HepG2 (cell line): ENCODE measurements around the gene BIRC6. TPM values are rescaled to one million over a fixed set of nuclear protein-coding genes. Genes with fewer than 3 reads are reported as not detected.

Source experiments
- ASH2L ChIP-seq: fragments of 300-600, 200-600 bp; sonication (generic); IDR thresholded peaks from 2 replicates; pipeline ENCODE4 v1.7.0; 2017; ENCODE audit warnings: low read depth, mild to moderate bottlenecking, moderate library complexity, mixed read lengths, low read length; ENCODE audit not compliant: insufficient read length
- DNMT3B ChIP-seq: conservative IDR thresholded peaks from 2 replicates; pipeline ENCODE4 v1.6.1; 2016; ENCODE audit warnings: missing biosample characterization, control low read depth
- KAT2B ChIP-seq: fragments of 150-350 bp; IDR thresholded peaks from 2 replicates; pipeline ENCODE4 v1.6.1; 2014; ENCODE audit warnings: low read depth, low read length, borderline replicate concordance
- MATR3 ChIP-seq: sonication (generic); formaldehyde crosslinking; IDR thresholded peaks from 2 replicates; pipeline ENCODE4 v1.4.0; 2020; ENCODE audit warnings: missing genetic modification reagents
- MXD3 ChIP-seq: IDR thresholded peaks from 2 replicates; pipeline ENCODE4 v1.6.1; 2016; ENCODE audit warnings: mild to moderate bottlenecking, missing biosample characterization, missing genetic modification reagents
- SAP130 ChIP-seq: IDR thresholded peaks from 2 replicates; pipeline ENCODE4 v1.6.1; 2016; ENCODE audit warnings: low read depth
- TAF15 ChIP-seq: fragments of 200-400 bp; formaldehyde crosslinking; IDR thresholded peaks from one replicate; pipeline ENCODE4 v1.6.1; 2018; ENCODE audit warnings: mild to moderate bottlenecking, low read depth, low read length; ENCODE audit not compliant: poor library complexity, severe bottlenecking
- TARDBP ChIP-seq: sonication (generic); formaldehyde crosslinking; IDR thresholded peaks from 2 replicates; pipeline ENCODE4 v1.8.0; 2022; ENCODE audit warnings: mild to moderate bottlenecking, missing genetic modification reagents
- ZFP37 ChIP-seq: sonication (generic); formaldehyde crosslinking; IDR thresholded peaks from 2 replicates; pipeline ENCODE4 v1.4.0; 2020; ENCODE audit warnings: missing genetic modification reagents, borderline replicate concordance
- ZNF280D ChIP-seq: sonication (generic); formaldehyde crosslinking; IDR thresholded peaks from 2 replicates; pipeline ENCODE4 v1.5.1; 2020; ENCODE audit warnings: mild to moderate bottlenecking, missing genetic modification reagents
- ZNF326 ChIP-seq: sonication (generic); formaldehyde crosslinking; IDR thresholded peaks from 2 replicates; pipeline ENCODE4 v1.4.0; 2020; ENCODE audit warnings: missing genetic modification reagents, borderline replicate concordance
- ZNF431 ChIP-seq: sonication (generic); formaldehyde crosslinking; IDR thresholded peaks from 2 replicates; pipeline ENCODE4 v1.9.0; 2022; ENCODE audit warnings: missing genetic modification reagents, low read depth, mild to moderate bottlenecking, borderline replicate concordance
- ZNF572 ChIP-seq: sonication (generic); formaldehyde crosslinking; IDR thresholded peaks from 2 replicates; pipeline ENCODE4 v1.5.1; 2020; ENCODE audit warnings: mild to moderate bottlenecking, missing genetic modification reagents
- ZNF598 ChIP-seq: sonication (generic); formaldehyde crosslinking; IDR thresholded peaks from 2 replicates; pipeline ENCODE4 v1.5.1; 2020; ENCODE audit warnings: mild to moderate bottlenecking, missing genetic modification reagents, borderline replicate concordance
- ZNF782 ChIP-seq: sonication (generic); formaldehyde crosslinking; IDR thresholded peaks from 2 replicates; pipeline ENCODE4 v1.4.0; 2020; ENCODE audit warnings: missing genetic modification reagents, mild to moderate bottlenecking, borderline replicate concordance
- polyA plus RNA-seq, 8 experiments: library from polyadenylated mRNA; depleted of rRNA in 3 of 8; stranded (reverse) in 7 of 8; unstranded in 1 of 8; fragments of >200 nt; fragmentation: Illumina TruSeq in 4 of 8; extraction: Trizol in 4 of 8; gene quantifications; 2 replicates each; pipeline versions ENCODE4 v1.2.1 to v1.2.3, GENCODE V29; 2011 to 2016; ENCODE audit warnings: low read depth in 4 of 8, missing spikeins in 1 of 8, mixed read lengths in 1 of 8; ENCODE audit not compliant: insufficient read depth in 1 of 8
- total RNA-seq, 5 experiments: library from RNA; depleted of rRNA; stranded (reverse); fragments of >200 nt; fragmentation: Illumina TruSeq; extraction: Trizol; gene quantifications; 2 replicates each; pipeline ENCODE4 v1.2.3, GENCODE V29; 2016; ENCODE audit warnings: low read depth in 1 of 5
- TF ChIP-seq, protein P1 (sequence below): sonication (generic); formaldehyde crosslinking; IDR thresholded peaks from 2 replicates; pipeline ENCODE4 v1.4.0; 2020; ENCODE audit warnings: missing genetic modification reagents
- TF ChIP-seq, protein P2 (sequence below): sonication (generic); formaldehyde crosslinking; IDR thresholded peaks from 2 replicates; pipeline ENCODE4 v1.4.0; 2020; ENCODE audit warnings: missing genetic modification reagents, borderline replicate concordance

Gene BIRC6
- total and polyA plus RNA-seq, 2 of the 13 experiments (the other 11 are each of a cell fraction or from before 2014, with no cell fraction given), result 65.6 to 120 TPM

- TF ChIP-seq ASH2L (peak; percentile 87), ZNF326 (CRISPR knock-in tag) (no peak), ZNF572 (CRISPR knock-in tag) (0 out of 2 replicates have a peak, but pooled peaks have one; percentile 12), ZNF598 (CRISPR knock-in tag) (no peak), ZNF280D (no peak), KAT2B (no peak), TAF15 (peak; percentile 38), MATR3 (peak; percentile 80; the same call in 1 of the 2 replicates), TARDBP (CRISPR knock-in tag) (peak; percentile 13), SAP130 (CRISPR knock-in tag) (0 out of 2 replicates have a peak, but pooled peaks have one; percentile 7), MXD3 (CRISPR knock-in tag) (no peak; the same call in 1 of the 2 replicates), ZNF782 (CRISPR knock-in tag) (peak; percentile 40; the same call in 1 of the 2 replicates), DNMT3B (CRISPR knock-in tag) (0 out of 2 replicates have a peak, but pooled peaks have one; percentile 75), ZNF431 (CRISPR knock-in tag) (no peak), ZFP37 (CRISPR knock-in tag) (0 out of 2 replicates have a peak, but pooled peaks have one; percentile 8)
- TF ChIP-seq, protein P1, sequence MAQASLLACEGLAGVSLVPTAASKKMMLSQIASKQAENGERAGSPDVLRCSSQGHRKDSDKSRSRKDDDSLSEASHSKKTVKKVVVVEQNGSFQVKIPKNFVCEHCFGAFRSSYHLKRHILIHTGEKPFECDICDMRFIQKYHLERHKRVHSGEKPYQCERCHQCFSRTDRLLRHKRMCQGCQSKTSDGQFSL (CRISPR knock-in tag), result no peak; the same call in 1 of the 2 replicates
- TF ChIP-seq, protein P2, sequence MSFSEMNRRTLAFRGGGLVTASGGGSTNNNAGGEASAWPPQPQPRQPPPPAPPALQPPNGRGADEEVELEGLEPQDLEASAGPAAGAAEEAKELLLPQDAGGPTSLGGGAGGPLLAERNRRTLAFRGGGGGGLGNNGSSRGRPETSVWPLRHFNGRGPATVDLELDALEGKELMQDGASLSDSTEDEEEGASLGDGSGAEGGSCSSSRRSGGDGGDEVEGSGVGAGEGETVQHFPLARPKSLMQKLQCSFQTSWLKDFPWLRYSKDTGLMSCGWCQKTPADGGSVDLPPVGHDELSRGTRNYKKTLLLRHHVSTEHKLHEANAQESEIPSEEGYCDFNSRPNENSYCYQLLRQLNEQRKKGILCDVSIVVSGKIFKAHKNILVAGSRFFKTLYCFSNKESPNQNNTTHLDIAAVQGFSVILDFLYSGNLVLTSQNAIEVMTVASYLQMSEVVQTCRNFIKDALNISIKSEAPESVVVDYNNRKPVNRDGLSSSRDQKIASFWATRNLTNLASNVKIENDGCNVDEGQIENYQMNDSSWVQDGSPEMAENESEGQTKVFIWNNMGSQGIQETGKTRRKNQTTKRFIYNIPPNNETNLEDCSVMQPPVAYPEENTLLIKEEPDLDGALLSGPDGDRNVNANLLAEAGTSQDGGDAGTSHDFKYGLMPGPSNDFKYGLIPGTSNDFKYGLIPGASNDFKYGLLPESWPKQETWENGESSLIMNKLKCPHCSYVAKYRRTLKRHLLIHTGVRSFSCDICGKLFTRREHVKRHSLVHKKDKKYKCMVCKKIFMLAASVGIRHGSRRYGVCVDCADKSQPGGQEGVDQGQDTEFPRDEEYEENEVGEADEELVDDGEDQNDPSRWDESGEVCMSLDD (CRISPR knock-in tag), result 0 out of 2 replicates have a peak, but pooled peaks have one; percentile 35
Observed at GRCh38 chr2:32357318-32358110, 691 bp downstream of the BIRC6 start (continued).
